HepG2 (cell line): ENCODE measurements around the gene TOLLIP. TPM values are rescaled to one million over a fixed set of nuclear protein-coding genes. Genes with fewer than 3 reads are reported as not detected.
A peak's percentile ranks its signal among the peaks of the same experiment; 100 is the strongest.

Source experiments
- DNMT1 ChIP-seq: sonication (generic); formaldehyde crosslinking; IDR thresholded peaks from 2 replicates; pipeline ENCODE4 v1.5.1; 2020; ENCODE audit warnings: mild to moderate bottlenecking, missing genetic modification reagents
- HOMEZ ChIP-seq: IDR thresholded peaks from 2 replicates; pipeline ENCODE4 v1.6.1; 2016; ENCODE audit warnings: low read depth
- NFKBIZ ChIP-seq: IDR thresholded peaks from 2 replicates; pipeline ENCODE4 v1.6.1; 2018; ENCODE audit warnings: missing genetic modification reagents, missing compliant biosample characterization
- SMAD9 ChIP-seq: sonication (generic); formaldehyde crosslinking; IDR thresholded peaks from 2 replicates; pipeline ENCODE4 v1.5.1; 2020; ENCODE audit warnings: mild to moderate bottlenecking, missing genetic modification reagents
- ZBTB1 ChIP-seq: sonication (generic); formaldehyde crosslinking; IDR thresholded peaks from 2 replicates; pipeline ENCODE4 v1.4.0; 2020; ENCODE audit warnings: missing genetic modification reagents, borderline replicate concordance
- ZBTB44 ChIP-seq: sonication (generic); formaldehyde crosslinking; IDR thresholded peaks from 2 replicates; pipeline ENCODE4 v1.4.0; 2020; ENCODE audit warnings: missing genetic modification reagents
- ZFP36L2 ChIP-seq: sonication (generic); formaldehyde crosslinking; IDR thresholded peaks from 2 replicates; pipeline ENCODE4 v1.4.0; 2020; ENCODE audit warnings: missing genetic modification reagents
- ZFP37 ChIP-seq: sonication (generic); formaldehyde crosslinking; IDR thresholded peaks from 2 replicates; pipeline ENCODE4 v1.4.0; 2020; ENCODE audit warnings: missing genetic modification reagents, borderline replicate concordance
- ZNF343 ChIP-seq: sonication (generic); formaldehyde crosslinking; IDR thresholded peaks from 2 replicates; pipeline ENCODE4 v1.4.0; 2020; ENCODE audit warnings: mild to moderate bottlenecking, missing genetic modification reagents
- ZNF605 ChIP-seq: sonication (generic); formaldehyde crosslinking; IDR thresholded peaks from 2 replicates; pipeline ENCODE4 v1.8.0; 2022; ENCODE audit warnings: mild to moderate bottlenecking, missing genetic modification reagents
- ZNF749 ChIP-seq: sonication (generic); formaldehyde crosslinking; IDR thresholded peaks from 2 replicates; pipeline ENCODE4 v1.8.0; 2022; ENCODE audit warnings: mild to moderate bottlenecking, missing genetic modification reagents, moderate library complexity, borderline replicate concordance
- polyA plus RNA-seq, 8 experiments: library from polyadenylated mRNA; depleted of rRNA in 3 of 8; stranded (reverse) in 7 of 8; unstranded in 1 of 8; fragments of >200 nt; fragmentation: Illumina TruSeq in 4 of 8; extraction: Trizol in 4 of 8; gene quantifications; 2 replicates each; pipeline versions ENCODE4 v1.2.1 to v1.2.3, GENCODE V29; 2011 to 2016; ENCODE audit warnings: low read depth in 4 of 8, missing spikeins in 1 of 8, mixed read lengths in 1 of 8; ENCODE audit not compliant: insufficient read depth in 1 of 8
- total RNA-seq, 5 experiments: library from RNA; depleted of rRNA; stranded (reverse); fragments of >200 nt; fragmentation: Illumina TruSeq; extraction: Trizol; gene quantifications; 2 replicates each; pipeline ENCODE4 v1.2.3, GENCODE V29; 2016; ENCODE audit warnings: low read depth in 1 of 5
- TF ChIP-seq, protein P1 (sequence below): sonication (generic); formaldehyde crosslinking; IDR thresholded peaks from 2 replicates; pipeline ENCODE4 v1.8.0; 2022; ENCODE audit warnings: mild to moderate bottlenecking, missing genetic modification reagents, moderate library complexity
- TF ChIP-seq, protein P2 (sequence below): sonication (generic); formaldehyde crosslinking; IDR thresholded peaks from 2 replicates; pipeline ENCODE4 v1.8.0; 2022; ENCODE audit warnings: mild to moderate bottlenecking, missing genetic modification reagents
- TF ChIP-seq, protein P3 (sequence below): sonication (generic); formaldehyde crosslinking; conservative IDR thresholded peaks from 2 replicates; pipeline ENCODE4 v1.8.1; 2023; ENCODE audit warnings: missing genetic modification reagents
- TF ChIP-seq, protein P4 (sequence below): sonication (generic); IDR thresholded peaks from 2 replicates; pipeline ENCODE4 v1.6.1; 2016; ENCODE audit warnings: low read depth, borderline replicate concordance
- TF ChIP-seq, protein P5 (sequence below): sonication (generic); formaldehyde crosslinking; IDR thresholded peaks from 2 replicates; pipeline ENCODE4 v1.5.1; 2020; ENCODE audit warnings: mild to moderate bottlenecking, missing genetic modification reagents

Gene TOLLIP
- total and polyA plus RNA-seq, 2 of the 13 experiments (the other 11 are each of a cell fraction or from before 2014, with no cell fraction given), result 25.9 to 47.5 TPM

- TF ChIP-seq, protein P1, sequence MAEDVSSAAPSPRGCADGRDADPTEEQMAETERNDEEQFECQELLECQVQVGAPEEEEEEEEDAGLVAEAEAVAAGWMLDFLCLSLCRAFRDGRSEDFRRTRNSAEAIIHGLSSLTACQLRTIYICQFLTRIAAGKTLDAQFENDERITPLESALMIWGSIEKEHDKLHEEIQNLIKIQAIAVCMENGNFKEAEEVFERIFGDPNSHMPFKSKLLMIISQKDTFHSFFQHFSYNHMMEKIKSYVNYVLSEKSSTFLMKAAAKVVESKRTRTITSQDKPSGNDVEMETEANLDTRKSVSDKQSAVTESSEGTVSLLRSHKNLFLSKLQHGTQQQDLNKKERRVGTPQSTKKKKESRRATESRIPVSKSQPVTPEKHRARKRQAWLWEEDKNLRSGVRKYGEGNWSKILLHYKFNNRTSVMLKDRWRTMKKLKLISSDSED (CRISPR knock-in tag), result no peak
- TF ChIP-seq NFKBIZ (no peak), HOMEZ (CRISPR knock-in tag) (no peak), DNMT1 (CRISPR knock-in tag) (0 out of 2 replicates have a peak, but pooled peaks have one; percentile 15), ZFP36L2 (CRISPR knock-in tag) (no peak), ZNF749 (CRISPR knock-in tag) (0 out of 2 replicates have a peak, but pooled peaks have one; percentile 72), ZFP37 (CRISPR knock-in tag) (no peak), SMAD9 (CRISPR knock-in tag) (no peak), ZNF605 (peak; percentile 78; the same call in 1 of the 2 replicates), ZBTB44 (CRISPR knock-in tag) (no peak), ZBTB1 (CRISPR knock-in tag) (no peak), ZNF343 (no peak)
- TF ChIP-seq, protein P2, sequence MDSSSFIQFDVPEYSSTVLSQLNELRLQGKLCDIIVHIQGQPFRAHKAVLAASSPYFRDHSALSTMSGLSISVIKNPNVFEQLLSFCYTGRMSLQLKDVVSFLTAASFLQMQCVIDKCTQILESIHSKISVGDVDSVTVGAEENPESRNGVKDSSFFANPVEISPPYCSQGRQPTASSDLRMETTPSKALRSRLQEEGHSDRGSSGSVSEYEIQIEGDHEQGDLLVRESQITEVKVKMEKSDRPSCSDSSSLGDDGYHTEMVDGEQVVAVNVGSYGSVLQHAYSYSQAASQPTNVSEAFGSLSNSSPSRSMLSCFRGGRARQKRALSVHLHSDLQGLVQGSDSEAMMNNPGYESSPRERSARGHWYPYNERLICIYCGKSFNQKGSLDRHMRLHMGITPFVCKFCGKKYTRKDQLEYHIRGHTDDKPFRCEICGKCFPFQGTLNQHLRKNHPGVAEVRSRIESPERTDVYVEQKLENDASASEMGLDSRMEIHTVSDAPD (CRISPR knock-in tag), result no peak
- TF ChIP-seq, protein P3, sequence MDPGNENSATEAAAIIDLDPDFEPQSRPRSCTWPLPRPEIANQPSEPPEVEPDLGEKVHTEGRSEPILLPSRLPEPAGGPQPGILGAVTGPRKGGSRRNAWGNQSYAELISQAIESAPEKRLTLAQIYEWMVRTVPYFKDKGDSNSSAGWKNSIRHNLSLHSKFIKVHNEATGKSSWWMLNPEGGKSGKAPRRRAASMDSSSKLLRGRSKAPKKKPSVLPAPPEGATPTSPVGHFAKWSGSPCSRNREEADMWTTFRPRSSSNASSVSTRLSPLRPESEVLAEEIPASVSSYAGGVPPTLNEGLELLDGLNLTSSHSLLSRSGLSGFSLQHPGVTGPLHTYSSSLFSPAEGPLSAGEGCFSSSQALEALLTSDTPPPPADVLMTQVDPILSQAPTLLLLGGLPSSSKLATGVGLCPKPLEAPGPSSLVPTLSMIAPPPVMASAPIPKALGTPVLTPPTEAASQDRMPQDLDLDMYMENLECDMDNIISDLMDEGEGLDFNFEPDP, result no peak
- TF ChIP-seq, protein P4, sequence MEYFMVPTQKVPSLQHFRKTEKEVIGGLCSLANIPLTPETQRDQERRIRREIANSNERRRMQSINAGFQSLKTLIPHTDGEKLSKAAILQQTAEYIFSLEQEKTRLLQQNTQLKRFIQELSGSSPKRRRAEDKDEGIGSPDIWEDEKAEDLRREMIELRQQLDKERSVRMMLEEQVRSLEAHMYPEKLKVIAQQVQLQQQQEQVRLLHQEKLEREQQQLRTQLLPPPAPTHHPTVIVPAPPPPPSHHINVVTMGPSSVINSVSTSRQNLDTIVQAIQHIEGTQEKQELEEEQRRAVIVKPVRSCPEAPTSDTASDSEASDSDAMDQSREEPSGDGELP, result no peak
- TF ChIP-seq, protein P5, sequence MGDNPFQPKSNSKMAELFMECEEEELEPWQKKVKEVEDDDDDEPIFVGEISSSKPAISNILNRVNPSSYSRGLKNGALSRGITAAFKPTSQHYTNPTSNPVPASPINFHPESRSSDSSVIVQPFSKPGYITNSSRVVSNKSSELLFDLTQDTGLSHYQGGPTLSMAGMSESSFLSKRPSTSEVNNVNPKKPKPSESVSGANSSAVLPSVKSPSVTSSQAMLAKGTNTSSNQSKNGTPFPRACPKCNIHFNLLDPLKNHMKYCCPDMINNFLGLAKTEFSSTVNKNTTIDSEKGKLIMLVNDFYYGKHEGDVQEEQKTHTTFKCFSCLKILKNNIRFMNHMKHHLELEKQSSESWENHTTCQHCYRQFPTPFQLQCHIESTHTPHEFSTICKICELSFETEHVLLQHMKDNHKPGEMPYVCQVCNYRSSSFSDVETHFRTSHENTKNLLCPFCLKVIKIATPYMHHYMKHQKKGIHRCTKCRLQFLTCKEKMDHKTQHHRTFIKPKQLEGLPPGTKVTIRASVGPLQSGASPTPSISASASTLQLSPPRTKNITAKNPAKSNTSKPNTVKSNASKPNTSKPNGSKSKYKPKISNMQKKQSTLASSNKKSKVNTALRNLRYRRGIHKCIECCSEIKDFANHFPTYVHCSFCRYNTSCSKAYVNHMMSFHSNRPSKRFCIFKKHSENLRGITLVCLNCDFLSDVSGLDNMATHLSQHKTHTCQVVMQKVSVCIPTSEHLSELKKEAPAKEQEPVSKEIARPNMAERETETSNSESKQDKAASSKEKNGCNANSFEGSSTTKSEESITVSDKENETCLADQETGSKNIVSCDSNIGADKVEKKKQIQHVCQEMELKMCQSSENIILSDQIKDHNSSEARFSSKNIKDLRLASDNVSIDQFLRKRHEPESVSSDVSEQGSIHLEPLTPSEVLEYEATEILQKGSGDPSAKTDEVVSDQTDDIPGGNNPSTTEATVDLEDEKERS, result no peak; the same call in 1 of the 2 replicates
Observed at GRCh38 chr11:1262172-1263006, 47.0 kb downstream of the TOLLIP start (continued).
